Stimulated activated CD8-positive, alpha-beta memory T cell treated with anti-CD3 and anti-CD28 coated beads, Interleukin-4, amount 100 ng/mL, for 48 hours (primary cell): Measurements from ENCODE around the gene CYB5R3.
"Not testable (repeated sequence)": the region's sequence is repeated elsewhere in the genome, so short reads cannot be mapped to it uniquely, and the experiment has no call there.

Source experiments
- DNase-seq: peaks from one replicate; pipeline ENCODE4 v3.0.0-alpha.2; 2020

CYB5R3 gene

DNA sequence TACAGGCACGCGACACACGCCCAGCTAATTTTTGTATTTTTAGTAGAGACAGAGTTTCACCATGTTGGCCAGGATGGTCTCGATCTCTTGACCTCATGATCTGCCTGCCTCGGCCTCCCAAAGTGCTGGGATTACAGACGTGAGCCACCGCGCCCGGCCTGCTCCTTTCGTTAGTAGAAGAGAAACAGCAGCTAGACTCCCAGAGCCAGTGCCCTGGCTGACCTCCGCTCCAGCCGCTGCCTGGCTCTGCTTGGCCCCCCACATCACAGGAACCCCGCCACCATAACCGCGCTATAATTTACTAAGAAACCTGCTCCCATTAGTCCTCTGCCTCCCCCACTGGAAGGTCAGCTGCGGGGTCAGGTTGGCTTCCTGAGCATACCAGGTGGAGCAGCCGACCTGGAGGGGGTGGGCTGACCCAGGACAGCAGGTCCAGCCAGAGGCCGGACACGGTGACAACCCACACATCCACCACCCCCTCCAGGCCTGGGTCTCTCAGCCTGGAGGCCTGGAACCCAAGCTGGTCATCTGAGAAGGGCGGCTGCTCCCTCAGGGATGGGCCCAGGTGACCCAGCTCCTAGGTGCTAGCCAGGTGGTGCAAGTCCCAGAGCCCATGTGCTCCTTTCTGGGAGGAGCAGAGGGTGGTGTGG, 27.0 kb downstream of the CYB5R3 start:
- no peak for DNase-seq

DNA sequence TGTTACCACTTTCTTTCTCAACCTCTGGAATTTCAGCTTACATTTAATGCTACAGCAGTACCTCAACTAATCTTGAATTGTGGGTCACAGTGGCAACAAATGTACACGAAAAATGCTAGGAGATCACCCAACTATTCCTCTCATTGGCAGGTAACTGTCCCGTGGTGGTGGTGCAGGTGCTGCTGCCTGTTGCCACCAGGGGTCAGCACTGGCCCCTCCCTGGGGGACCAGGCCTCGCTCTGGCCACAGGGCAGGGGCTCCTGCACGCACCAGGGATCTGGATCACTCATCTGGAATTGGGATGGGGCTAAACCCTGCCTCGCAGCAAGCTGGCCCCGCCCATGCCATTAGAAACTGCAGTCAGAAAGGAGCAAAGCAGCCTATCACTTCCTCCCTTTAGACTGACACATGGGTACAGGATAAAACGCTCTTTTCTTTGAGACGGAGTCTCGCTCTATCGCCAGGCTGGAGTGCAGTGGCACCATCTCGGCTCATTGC, 27.6 kb downstream of the CYB5R3 start:
- peak; percentile 71 for DNase-seq

DNA sequence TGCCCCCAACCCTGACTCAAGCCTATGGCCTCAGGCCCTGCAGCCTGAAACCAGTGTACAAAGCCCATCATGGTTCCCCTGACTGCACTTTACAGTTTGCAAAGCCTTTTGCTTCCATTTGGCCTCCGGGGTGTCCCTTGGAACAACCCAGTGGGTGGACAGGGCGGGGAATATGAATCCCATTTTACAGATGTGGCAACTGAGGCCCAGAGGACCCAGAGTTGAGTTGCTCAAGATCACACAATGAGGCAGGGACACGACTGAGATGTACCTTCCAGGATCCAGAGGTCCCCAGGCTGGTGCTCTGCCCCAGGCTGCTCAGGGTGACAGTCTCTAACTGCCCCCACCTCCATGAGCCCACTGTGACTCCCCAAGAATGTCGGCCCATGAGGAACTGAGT, 29.1 kb downstream of the CYB5R3 start:
- no peak for DNase-seq

- no peak for DNase-seq
These were observed 29.7 kb downstream of the CYB5R3 start for GRCh38 chr22:42619261-42620063.

GRCh38 chr22:42617155-42617983, 31.8 kb downstream of the CYB5R3 start:
- no peak for DNase-seq

DNA sequence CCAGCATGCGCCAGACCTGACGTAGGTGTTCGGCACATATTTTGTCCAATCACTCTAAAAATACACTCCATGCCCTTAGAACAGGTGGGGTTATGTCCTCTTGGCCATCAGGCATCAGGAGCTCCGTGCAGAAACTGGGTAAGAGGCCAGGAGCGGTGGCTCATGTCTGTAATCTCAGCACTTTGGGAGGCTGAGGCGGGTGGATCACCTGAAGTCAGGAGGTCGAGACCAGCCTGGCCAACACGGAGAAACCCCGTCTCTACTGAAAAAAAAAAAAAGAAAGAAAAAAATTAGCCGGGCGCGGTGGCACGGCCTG, 33.4 kb downstream of the CYB5R3 start:
- not testable (repeated sequence) for DNase-seq

GRCh38 chr22:42615092-42615859, 33.9 kb downstream of the CYB5R3 start:
- peak; percentile 92 for DNase-seq

GRCh38 chr22:42614312-42615091, 34.7 kb downstream of the CYB5R3 start, which contains the start of gene POLDIP3:
Gene POLDIP3 (minus strand): TSS chr22:42614883. CDS start chr22:42614857, 26 bp downstream.
- DNase-seq, result peak; percentile 99

DNA sequence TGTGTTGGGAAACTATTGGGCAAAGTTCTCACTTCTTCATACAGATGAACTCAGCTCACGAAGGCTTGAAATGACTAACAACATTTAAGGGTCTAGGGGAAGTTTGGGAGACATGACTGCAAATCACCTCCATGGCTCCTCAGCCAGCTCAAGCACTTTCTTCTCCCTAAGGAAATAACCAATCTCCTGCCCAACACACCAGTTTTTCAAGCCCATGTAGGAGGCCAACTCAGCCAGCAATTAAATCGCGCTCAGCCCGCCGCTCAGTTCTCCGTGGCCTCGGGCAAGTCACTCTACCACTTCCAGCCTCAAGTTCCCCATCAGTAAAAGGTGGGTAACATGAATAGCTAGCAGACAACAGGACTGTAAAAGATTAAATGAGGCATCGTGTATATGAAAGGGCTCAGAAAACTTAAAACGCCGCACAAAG, 35.3 kb downstream of the CYB5R3 start:
- peak; percentile 49 for DNase-seq

DNA sequence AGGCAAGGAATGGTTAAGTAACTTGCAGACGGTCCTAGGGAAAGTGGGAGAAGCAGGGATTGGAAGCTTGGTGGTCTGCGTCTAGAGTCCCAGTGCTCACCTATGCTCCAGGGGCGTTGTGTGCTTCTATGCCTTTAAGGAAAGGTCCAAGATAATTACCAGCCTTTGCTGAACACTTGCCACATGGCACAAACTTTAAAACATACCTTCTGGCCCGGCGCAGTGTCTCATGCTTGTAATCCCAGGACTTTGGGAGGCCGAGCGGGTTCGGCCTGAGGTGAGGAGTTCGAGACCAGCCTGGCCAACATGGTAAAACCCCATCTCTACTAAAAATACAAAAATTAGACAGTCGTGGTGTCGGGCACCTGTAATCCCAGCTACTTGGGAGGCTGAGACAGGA, 36.9 kb downstream of the CYB5R3 start:
- no peak for DNase-seq

DNA sequence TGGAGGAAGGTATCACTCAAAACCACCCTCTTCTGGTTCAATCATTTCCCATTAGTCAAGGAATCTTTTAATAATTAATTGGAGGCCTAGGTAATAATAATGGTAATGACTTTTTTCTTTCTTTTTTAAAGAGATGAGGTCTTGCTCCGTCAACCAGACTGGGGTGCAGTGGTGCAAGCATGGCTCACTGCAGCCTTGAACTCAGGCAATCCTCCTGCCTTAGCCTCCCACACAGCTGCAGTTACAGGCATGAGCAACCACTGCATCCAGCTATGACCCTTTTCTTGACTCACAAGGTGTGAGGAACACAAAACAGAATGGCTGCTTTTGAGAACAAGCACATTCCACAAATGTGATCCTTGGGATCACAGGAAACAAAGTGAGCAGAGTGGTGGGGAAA, 38.1 kb downstream of the CYB5R3 start:
- DNase-seq, result no peak

- DNase-seq, result no peak
These were observed 39.0 kb downstream of the CYB5R3 start for GRCh38 chr22:42610186-42610585.

- DNase-seq, result no peak
These were observed 40.3 kb downstream of the CYB5R3 start for GRCh38 chr22:42608823-42609361.

- DNase-seq, result no peak
These were observed 40.9 kb downstream of the CYB5R3 start for GRCh38 chr22:42608136-42608822.

DNA sequence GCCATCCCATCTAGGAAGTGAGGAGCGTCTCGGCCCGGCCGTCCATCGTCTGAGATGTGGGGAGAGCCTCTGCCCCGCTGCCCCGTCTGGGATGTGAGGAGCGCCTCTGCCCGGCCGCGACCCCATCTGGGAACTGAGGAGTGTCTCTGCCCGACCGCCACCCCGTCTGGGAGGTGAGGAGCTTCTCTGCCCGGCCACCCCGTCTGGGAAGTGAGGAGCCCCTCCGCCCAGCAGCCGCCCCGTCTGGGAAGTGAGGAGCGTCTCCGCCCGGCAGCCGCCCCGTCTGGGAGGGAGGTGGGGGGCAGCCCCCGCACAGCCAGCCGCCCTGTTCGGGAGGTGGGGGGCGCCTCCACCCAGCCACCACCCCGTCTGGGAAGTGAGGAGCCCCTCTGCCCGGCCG, 41.6 kb downstream of the CYB5R3 start:
- DNase-seq, result not testable (repeated sequence)

GRCh38 chr22:42604403-42604802, 44.8 kb downstream of the CYB5R3 start:
- no peak for DNase-seq

- no peak for DNase-seq
These were observed 45.8 kb downstream of the CYB5R3 start for GRCh38 chr22:42603427-42603826.

GRCh38 chr22:42602470-42602869, 46.7 kb downstream of the CYB5R3 start:
- no peak for DNase-seq

DNA sequence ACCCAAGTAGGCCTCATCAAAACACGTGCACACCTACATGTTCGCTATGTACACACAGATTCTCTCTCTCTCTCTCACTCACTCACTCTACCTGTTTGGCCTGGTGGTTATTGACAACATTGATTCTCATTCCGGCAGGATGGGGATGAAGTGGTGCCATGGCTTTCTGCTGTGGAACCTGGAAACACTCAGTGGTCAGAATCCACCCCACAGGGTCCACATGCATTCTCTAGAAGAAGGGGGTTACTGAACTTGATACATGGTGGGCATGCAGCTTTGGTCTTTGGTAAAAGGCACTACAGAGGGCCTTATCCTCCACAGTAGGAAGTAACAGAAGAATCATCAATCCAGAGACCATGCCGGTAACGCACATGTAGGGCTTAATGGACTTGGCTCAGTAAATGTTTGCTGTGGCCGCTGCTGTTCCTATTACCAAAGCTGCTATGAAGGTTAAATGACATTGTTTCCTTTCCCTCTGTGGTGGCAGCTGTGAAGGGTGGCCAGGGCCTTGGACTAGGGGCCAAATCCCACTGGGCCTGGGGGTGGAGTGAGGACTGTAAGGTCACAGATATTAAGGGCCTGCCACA, 47.2 kb downstream of the CYB5R3 start:
- no peak for DNase-seq

- no peak for DNase-seq
These were observed 52.2 kb downstream of the CYB5R3 start for GRCh38 chr22:42596863-42597530.
